GM21529 (cell line): ENCODE data around the gene PCNA.

ENCODE experiments used
- ATAC-seq: cut with Tn5 transposase; IDR thresholded peaks from one replicate; pipeline ENCODE4 v1.9.1; 2021; ENCODE audit not compliant: unreplicated experiment

The PCNA gene

GRCh38 chr20:5067877-5068645 is 51.7 kb downstream of the PCNA start:
- ATAC-seq, result no peak

GRCh38 chr20:5065879-5066383 is 53.8 kb downstream of the PCNA start:
- no peak for ATAC-seq

- ATAC-seq, result no peak
These were observed 54.4 kb downstream of the PCNA start for GRCh38 chr20:5065166-5065878.
